DND-41 (cell line): ENCODE measurements around the gene SAMD4A.

Experiments
- EZH2 ChIP-seq: IDR thresholded peaks from 3 replicates; pipeline ENCODE4 v1.6.1; 2012; ENCODE audit warnings: borderline replicate concordance, low read depth, mild to moderate bottlenecking, moderate library complexity, low read length, inconsistent platforms; ENCODE audit not compliant: severe bottlenecking
- TF ChIP-seq, protein P1 (sequence below): IDR thresholded peaks from 2 replicates; pipeline ENCODE4 v1.5.1; 2012; ENCODE audit warnings: borderline replicate concordance, low read length, moderate library complexity, mild to moderate bottlenecking; ENCODE audit not compliant: poor library complexity, severe bottlenecking; ENCODE audit errors: extremely low read depth

DNA sequence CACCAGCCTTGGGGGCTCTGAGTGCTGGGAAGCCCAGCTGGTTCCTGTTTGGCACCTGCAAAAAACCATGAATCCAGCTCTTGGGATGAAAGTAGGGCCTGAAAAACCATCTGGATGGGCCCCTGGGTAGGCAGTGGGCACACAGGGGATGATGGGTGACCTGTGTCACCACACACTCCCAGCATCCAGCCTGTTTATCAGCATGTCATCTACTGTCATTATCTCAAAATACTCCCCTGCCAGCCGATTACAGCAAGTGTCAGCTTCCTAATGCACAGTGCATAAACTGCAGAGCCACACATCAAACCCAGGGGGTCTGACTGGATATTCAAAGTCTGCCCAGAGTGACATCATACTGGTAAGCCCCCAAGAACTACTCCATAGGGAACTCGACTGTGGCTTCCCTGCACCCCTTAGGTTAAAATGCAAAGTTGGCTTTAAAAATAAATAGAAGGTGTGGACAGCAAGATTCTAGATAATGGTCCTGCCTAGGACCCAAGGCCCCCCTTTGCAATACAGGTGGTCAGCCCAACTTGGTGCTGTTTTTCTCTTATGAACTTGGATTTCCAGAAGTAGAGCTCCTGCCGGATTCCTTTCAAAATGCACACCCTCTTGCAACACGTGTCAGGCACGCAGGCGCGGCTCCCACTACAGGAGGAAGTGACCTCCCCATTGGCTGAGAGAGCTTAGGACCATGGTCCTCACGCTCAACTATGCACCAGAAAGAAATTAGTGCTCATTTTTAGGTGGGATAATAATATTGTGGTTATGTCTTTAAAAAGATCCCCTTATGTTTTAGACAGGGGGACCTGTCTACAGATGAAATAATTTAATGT lies 241.6 kb downstream of the SAMD4A start:
- TF ChIP-seq, protein P1, sequence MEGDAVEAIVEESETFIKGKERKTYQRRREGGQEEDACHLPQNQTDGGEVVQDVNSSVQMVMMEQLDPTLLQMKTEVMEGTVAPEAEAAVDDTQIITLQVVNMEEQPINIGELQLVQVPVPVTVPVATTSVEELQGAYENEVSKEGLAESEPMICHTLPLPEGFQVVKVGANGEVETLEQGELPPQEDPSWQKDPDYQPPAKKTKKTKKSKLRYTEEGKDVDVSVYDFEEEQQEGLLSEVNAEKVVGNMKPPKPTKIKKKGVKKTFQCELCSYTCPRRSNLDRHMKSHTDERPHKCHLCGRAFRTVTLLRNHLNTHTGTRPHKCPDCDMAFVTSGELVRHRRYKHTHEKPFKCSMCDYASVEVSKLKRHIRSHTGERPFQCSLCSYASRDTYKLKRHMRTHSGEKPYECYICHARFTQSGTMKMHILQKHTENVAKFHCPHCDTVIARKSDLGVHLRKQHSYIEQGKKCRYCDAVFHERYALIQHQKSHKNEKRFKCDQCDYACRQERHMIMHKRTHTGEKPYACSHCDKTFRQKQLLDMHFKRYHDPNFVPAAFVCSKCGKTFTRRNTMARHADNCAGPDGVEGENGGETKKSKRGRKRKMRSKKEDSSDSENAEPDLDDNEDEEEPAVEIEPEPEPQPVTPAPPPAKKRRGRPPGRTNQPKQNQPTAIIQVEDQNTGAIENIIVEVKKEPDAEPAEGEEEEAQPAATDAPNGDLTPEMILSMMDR: no peak
- no peak for TF ChIP-seq EZH2
